ENCODE measurements around the gene ASXL3. TPM values are rescaled to one million over a fixed set of nuclear protein-coding genes. Genes with fewer than 3 reads are reported as not detected.

Gene ASXL3
- total RNA-seq, 1 experiment from 2014 or later, result not detected

- Histone ChIP-seq H3K79me2 (ENCODE audit: low read length) (no peaks in the 10 kb centered on the region), H4K20me1 (ENCODE audit: low read length) (no peaks in the 10 kb centered on the region), H3K4me3 (ENCODE audit: low read length) (no peak overlapping the region), H3K9ac (ENCODE audit: low read length) (no peak overlapping the region), H2AFZ (ENCODE audit: low read length) (no peak overlapping the region), H3F3A (ENCODE audit: low read length, unreplicated experiment) (no peaks in the 10 kb centered on the region), H3K27me3 (ENCODE audit: low read length) (no peaks in the 10 kb centered on the region), H3K27ac (ENCODE audit: low read length) (no peak overlapping the region), H3K4me1 (ENCODE audit: insufficient read depth, low read length) (no peaks in the 10 kb centered on the region), H3K4me2 (ENCODE audit: low read length) (no peak overlapping the region), H3K9me2 (replicated peaks; ENCODE audit: low read length) (no peaks in the 10 kb centered on the region), H3K9me3 (ENCODE audit: low read length) (no peaks in the 10 kb centered on the region), H3K36me3 (ENCODE audit: low read depth, low read length) (no peaks in the 10 kb centered on the region)
- DNase-seq (no peak), ATAC-seq (no peak)
- CTCF ChIA-PET, result no interaction called here
- TF ChIP-seq CTCF (conservative IDR thresholded peaks at IDR 0.05; ENCODE audit: low read depth, low read length), result no peak
- TF ChIP-seq EZH2 (IDR thresholded peaks at IDR 0.05; ENCODE audit: low read length, unreplicated experiment), result no peak
- TF ChIP-seq EZH2phosphoT487 (IDR thresholded peaks at IDR 0.05; ENCODE audit: borderline replicate concordance, low read length), result no peak
- POLR2A ChIA-PET (ENCODE audit: unreplicated experiment), result no interaction called here
- BruUV-seq (replicated peaks), result no TSS peak
- intact Hi-C loops (cut with micrococcal nuclease), result no loop called here
Measured at GRCh38 chr18:33611525-33612135, 33.6 kb downstream of the ASXL3 start.

GRCh38 chr18:33612632-33613031, 34.6 kb downstream of the ASXL3 start:
- no peak overlapping the region for H3K27ac ChIP-seq (ENCODE audit: low read length)
- H4K20me1 ChIP-seq (ENCODE audit: low read length), result no peaks in the 10 kb centered on the region
- no peaks in the 10 kb centered on the region for H3K79me2 ChIP-seq (ENCODE audit: low read length)
- CTCF ChIA-PET, result no interaction called here
- no peak overlapping the region for H3K4me2 ChIP-seq (ENCODE audit: low read length)
- H3K36me3 ChIP-seq (ENCODE audit: low read depth, low read length), result no peaks in the 10 kb centered on the region
- BruUV-seq (replicated peaks), result no TSS peak
- no peak overlapping the region for H3K4me3 ChIP-seq (ENCODE audit: low read length)
- no peaks in the 10 kb centered on the region for H3K9me2 ChIP-seq (replicated peaks; ENCODE audit: low read length)
- intact Hi-C loops (cut with micrococcal nuclease), result no loop called here
- H3K9me3 ChIP-seq (ENCODE audit: low read length), result no peaks in the 10 kb centered on the region
- H2AFZ ChIP-seq (ENCODE audit: low read length), result no peak overlapping the region
- no peak for TF ChIP-seq EZH2 (IDR thresholded peaks at IDR 0.05; ENCODE audit: low read length, unreplicated experiment)
- no peak for TF ChIP-seq CTCF (conservative IDR thresholded peaks at IDR 0.05; ENCODE audit: low read depth, low read length)
- no peak for TF ChIP-seq EZH2phosphoT487 (IDR thresholded peaks at IDR 0.05; ENCODE audit: borderline replicate concordance, low read length)
- POLR2A ChIA-PET (ENCODE audit: unreplicated experiment), result no interaction called here
- H3K9ac ChIP-seq (ENCODE audit: low read length), result no peak overlapping the region
- ATAC-seq (no peak), DNase-seq (no peak)
- no peaks in the 10 kb centered on the region for H3F3A ChIP-seq (ENCODE audit: low read length, unreplicated experiment)
- H3K27me3 ChIP-seq (ENCODE audit: low read length), result no peaks in the 10 kb centered on the region
- H3K4me1 ChIP-seq (ENCODE audit: insufficient read depth, low read length), result no peaks in the 10 kb centered on the region

- Histone ChIP-seq H3K9ac (ENCODE audit: low read length) (no peak overlapping the region), H3K4me2 (ENCODE audit: low read length) (no peak overlapping the region), H3K27me3 (ENCODE audit: low read length) (no peaks in the 10 kb centered on the region), H3K4me3 (ENCODE audit: low read length) (no peak overlapping the region), H3K36me3 (ENCODE audit: low read depth, low read length) (no peaks in the 10 kb centered on the region), H3K79me2 (ENCODE audit: low read length) (no peaks in the 10 kb centered on the region), H2AFZ (ENCODE audit: low read length) (no peak overlapping the region), H3K27ac (ENCODE audit: low read length) (no peak overlapping the region), H4K20me1 (ENCODE audit: low read length) (no peaks in the 10 kb centered on the region), H3K4me1 (ENCODE audit: insufficient read depth, low read length) (no peaks in the 10 kb centered on the region), H3K9me2 (replicated peaks; ENCODE audit: low read length) (no peaks in the 10 kb centered on the region), H3K9me3 (ENCODE audit: low read length) (no peaks in the 10 kb centered on the region), H3F3A (ENCODE audit: low read length, unreplicated experiment) (no peaks in the 10 kb centered on the region)
- no TSS peak for BruUV-seq (replicated peaks)
- no peak for ATAC-seq
- TF ChIP-seq EZH2phosphoT487 (IDR thresholded peaks at IDR 0.05; ENCODE audit: borderline replicate concordance, low read length) (no peak), EZH2 (IDR thresholded peaks at IDR 0.05; ENCODE audit: low read length, unreplicated experiment) (no peak), CTCF (conservative IDR thresholded peaks at IDR 0.05; ENCODE audit: low read depth, low read length) (no peak)
- no peak for DNase-seq
- intact Hi-C loops (cut with micrococcal nuclease), result no loop called here
- ChIA-PET CTCF (no interaction called here), POLR2A (ENCODE audit: unreplicated experiment) (no interaction called here)
Measured at GRCh38 chr18:33616556-33616955, 38.5 kb downstream of the ASXL3 start.
